H9 (cell line): ENCODE results near the gene NIFK. TPM values are rescaled to one million over a fixed set of nuclear protein-coding genes. Genes with fewer than 3 reads are reported as not detected.

Experiments
- DNase-seq: peaks from one replicate; pipeline ENCODE4 v3.0.0-alpha.2; 2017
- H2AFZ ChIP-seq: one replicate; pipeline ENCODE4 v1.6.1; 2013; ENCODE audit warnings: mild to moderate bottlenecking, low read length, control low read depth, moderate library complexity
- H2AK5ac ChIP-seq: 2 replicates; pipeline ENCODE4 v1.6.1; 2013; ENCODE audit warnings: low read length, control low read depth, mixed read lengths; ENCODE audit not compliant: insufficient read length
- H2BK120ac ChIP-seq: one replicate; pipeline ENCODE4 v1.6.1; 2013; ENCODE audit warnings: low read depth, mild to moderate bottlenecking, low read length, control low read depth, inconsistent platforms; ENCODE audit not compliant: poor library complexity, severe bottlenecking
- H2BK12ac ChIP-seq: 2 replicates; pipeline ENCODE4 v1.6.1; 2013; ENCODE audit warnings: low read length, control low read depth, mixed read lengths, low read depth; ENCODE audit not compliant: insufficient read length
- H2BK15ac ChIP-seq: 2 replicates; pipeline ENCODE4 v1.6.1; 2013; ENCODE audit warnings: low read depth, low read length, control low read depth
- H2BK20ac ChIP-seq: one replicate; pipeline ENCODE4 v1.6.1; 2013; ENCODE audit warnings: low read depth, mild to moderate bottlenecking, low read length, control low read depth, inconsistent platforms; ENCODE audit not compliant: poor library complexity, severe bottlenecking
- H2BK5ac ChIP-seq: 2 replicates; pipeline ENCODE4 v1.6.1; 2013; ENCODE audit warnings: low read length, control low read depth, mixed read lengths; ENCODE audit not compliant: insufficient read length
- H3K14ac ChIP-seq: 2 replicates; pipeline ENCODE4 v1.6.1; 2013; ENCODE audit warnings: low read length, control low read depth; ENCODE audit not compliant: insufficient read depth
- H3K18ac ChIP-seq: 2 replicates; pipeline ENCODE4 v1.6.1; 2013; ENCODE audit warnings: low read depth, mild to moderate bottlenecking, mixed read lengths, low read length, control low read depth; ENCODE audit not compliant: insufficient read length
- H3K23ac ChIP-seq: 2 replicates; pipeline ENCODE4 v1.6.1; 2013; ENCODE audit warnings: low read length, control low read depth, mixed read lengths, low read depth; ENCODE audit not compliant: insufficient read length
- H3K23me2 ChIP-seq: 2 replicates; pipeline ENCODE4 v1.6.1; 2013; ENCODE audit warnings: low read depth, mild to moderate bottlenecking, mixed read lengths, low read length, control low read depth; ENCODE audit not compliant: insufficient read length, poor library complexity, severe bottlenecking
- H3K27ac ChIP-seq: 2 replicates; pipeline ENCODE4 v1.5.1; 2013; ENCODE audit warnings: low read length, control low read depth, mixed read lengths, low read depth; ENCODE audit not compliant: insufficient read length
- H3K27me3 ChIP-seq: 2 replicates; pipeline ENCODE4 v1.6.1; 2013; ENCODE audit warnings: low read length, control low read depth, inconsistent platforms; ENCODE audit not compliant: insufficient read depth
- H3K4ac ChIP-seq: 2 replicates; pipeline ENCODE4 v1.6.1; 2013; ENCODE audit warnings: low read depth, mild to moderate bottlenecking, control low read depth, inconsistent platforms, low read length, moderate library complexity
- H3K4me1 ChIP-seq: 2 replicates; pipeline ENCODE4 v1.6.1; 2013; ENCODE audit warnings: low read length, control low read depth, inconsistent platforms; ENCODE audit not compliant: insufficient read depth
- H3K4me2 ChIP-seq: 2 replicates; pipeline ENCODE4 v1.6.1; 2013; ENCODE audit warnings: low read length, control low read depth, mixed read lengths; ENCODE audit not compliant: insufficient read length, insufficient read depth
- H3K56ac ChIP-seq: 2 replicates; pipeline ENCODE4 v1.6.1; 2013; ENCODE audit warnings: low read depth, mild to moderate bottlenecking, mixed read lengths, low read length, control low read depth; ENCODE audit not compliant: insufficient read length
- H3K79me1 ChIP-seq: 2 replicates; pipeline ENCODE4 v1.6.1; 2013; ENCODE audit warnings: low read depth, mild to moderate bottlenecking, moderate library complexity, low read length, control low read depth, inconsistent platforms; ENCODE audit not compliant: insufficient read depth, poor library complexity, severe bottlenecking
- H3K79me2 ChIP-seq: 2 replicates; pipeline ENCODE4 v1.6.1; 2013; ENCODE audit warnings: low read length, control low read depth, inconsistent platforms; ENCODE audit not compliant: insufficient read depth
- H3K9ac ChIP-seq: 2 replicates; pipeline ENCODE4 v1.6.1; 2013; ENCODE audit warnings: low read length, control low read depth, mixed read lengths; ENCODE audit not compliant: insufficient read length; ENCODE audit errors: extremely low read depth
- H3K9me3 ChIP-seq: one replicate; pipeline ENCODE4 v1.6.1; 2013; ENCODE audit warnings: low read depth, low read length, inconsistent platforms; ENCODE audit not compliant: control insufficient read depth
- H3T11ph ChIP-seq: one replicate; pipeline ENCODE4 v1.6.1; 2013; ENCODE audit warnings: mild to moderate bottlenecking, low read length, control low read depth, inconsistent platforms
- H4K20me1 ChIP-seq: one replicate; pipeline ENCODE4 v1.6.1; 2013; ENCODE audit not compliant: control insufficient read depth, insufficient read length, insufficient read depth
- H4K5ac ChIP-seq: 2 replicates; pipeline ENCODE4 v1.6.1; 2013; ENCODE audit warnings: low read depth, mild to moderate bottlenecking, mixed read lengths, low read length, control low read depth; ENCODE audit not compliant: insufficient read length
- H4K8ac ChIP-seq: replicated peaks from 2 replicates; pipeline ENCODE4 v1.6.1; 2013; ENCODE audit warnings: low read length, control low read depth, mixed read lengths, low read depth; ENCODE audit not compliant: insufficient read length
- H4K91ac ChIP-seq: 2 replicates; pipeline ENCODE4 v1.6.1; 2013; ENCODE audit warnings: low read depth, mild to moderate bottlenecking, moderate library complexity, mixed read lengths, low read length, control low read depth; ENCODE audit not compliant: insufficient read length
- H3K27ac Mint-ChIP-seq, 3 experiments: 2 replicates in 2 of 3; 3 replicates in 1 of 3; pipeline ENCODE4 v1.8.0; 2020 to 2021; ENCODE audit warnings: mixed read lengths in 3 of 3, mild to moderate bottlenecking in 1 of 3, moderate library complexity in 1 of 3
- H3K27me3 Mint-ChIP-seq: 2 replicates; pipeline ENCODE4 v1.8.0; 2021; ENCODE audit warnings: low read depth, mild to moderate bottlenecking, moderate library complexity, mixed read lengths
- H3K36me3 Mint-ChIP-seq, 3 experiments: 2 replicates in 2 of 3; 3 replicates in 1 of 3; pipeline ENCODE4 v1.8.0; 2020 to 2021; ENCODE audit warnings: low read depth in 3 of 3, mixed read lengths in 3 of 3; ENCODE audit not compliant: insufficient read depth in 1 of 3
- H3K4me1 Mint-ChIP-seq, 2 experiments: 2 replicates each; pipeline ENCODE4 v1.8.0; 2020; ENCODE audit warnings: mixed read lengths in 2 of 2
- H3K4me3 Mint-ChIP-seq, 2 experiments: 2 replicates in 1 of 2; 3 replicates in 1 of 2; pipeline ENCODE4 v1.8.0; 2020 to 2021; ENCODE audit warnings: mild to moderate bottlenecking in 2 of 2, mixed read lengths in 2 of 2, moderate library complexity in 1 of 2
- H3K9me3 Mint-ChIP-seq, 2 experiments: 2 replicates in 1 of 2; 3 replicates in 1 of 2; pipeline ENCODE4 v1.8.0; 2020; ENCODE audit warnings: mild to moderate bottlenecking in 2 of 2, mixed read lengths in 2 of 2, moderate library complexity in 1 of 2
- WGBS: extraction: QIAGEN DNeasy Blood & Tissue Kit; methylation state at CpG from one replicate; pipeline ENCODE4 v1.1.7; 2013; ENCODE audit warnings: missing lambda C conversion rate, low lambda C conversion rate, mixed read lengths; ENCODE audit not compliant: insufficient read length; ENCODE audit errors: extremely low coverage; 5-methylcytosine and 5-hydroxymethylcytosine counted together
- total RNA-seq: library from RNA; stranded (reverse); gene quantifications from 2 replicates; pipeline ENCODE4 v1.2.1, GENCODE V29; 2021
- TF ChIP-seq, protein P1 (sequence below): fragments of 200-600 bp; sonication (generic); conservative IDR thresholded peaks from 3 replicates; pipeline ENCODE4 v1.8.0; 2021; ENCODE audit warnings: antibody characterized with exemption, mild to moderate bottlenecking

Gene NIFK
- total RNA-seq, 1 experiment from 2014 or later, result 180 TPM

DNA sequence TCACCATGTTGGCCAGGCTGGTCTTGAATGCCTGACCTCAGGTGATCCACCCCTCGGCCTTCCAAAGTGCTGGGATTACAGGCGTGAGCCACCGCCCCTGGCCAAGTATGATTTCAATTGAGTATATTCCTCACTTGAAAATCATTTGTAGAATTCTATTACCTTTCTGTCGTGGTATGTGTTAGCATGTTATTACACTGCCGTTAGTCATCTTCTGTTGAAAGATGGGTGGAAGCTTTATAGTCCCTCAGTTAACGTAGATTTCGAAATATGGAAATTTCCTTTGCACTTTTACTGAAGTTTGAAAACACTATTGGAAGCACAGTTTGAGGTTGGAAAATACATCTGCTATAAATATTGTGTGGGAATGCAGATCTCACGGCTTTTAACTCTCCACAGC, 14.7 kb downstream of the NIFK start:
- Histone ChIP-seq H2BK20ac (no peak overlapping the region), H3K9me3 (no peaks in the 10 kb centered on the region), H4K20me1 (no peaks in the 10 kb centered on the region), H3K27me3 (no peaks in the 10 kb centered on the region), H2BK120ac (no peak overlapping the region), H3K18ac (no peak overlapping the region), H2BK15ac (no peak overlapping the region), H3T11ph (no peak overlapping the region), H4K91ac (no peak overlapping the region), H3K14ac (no peak overlapping the region), H4K5ac (no peak overlapping the region), H3K27ac (no peak overlapping the region), H3K56ac (no peak overlapping the region), H3K4me2 (no peak overlapping the region), H3K79me2 (no peaks in the 10 kb centered on the region), H3K4ac (no peak overlapping the region), H2AK5ac (no peak overlapping the region), H2BK12ac (no peak overlapping the region), H3K23me2 (no peaks in the 10 kb centered on the region), H3K9ac (no peak overlapping the region), H3K79me1 (no peaks in the 10 kb centered on the region), H3K23ac (no peak overlapping the region), H2AFZ (no peak overlapping the region), H4K8ac (no peak overlapping the region), H2BK5ac (no peak overlapping the region), H3K4me1 (no peaks in the 10 kb centered on the region)
- TF ChIP-seq, protein P1, sequence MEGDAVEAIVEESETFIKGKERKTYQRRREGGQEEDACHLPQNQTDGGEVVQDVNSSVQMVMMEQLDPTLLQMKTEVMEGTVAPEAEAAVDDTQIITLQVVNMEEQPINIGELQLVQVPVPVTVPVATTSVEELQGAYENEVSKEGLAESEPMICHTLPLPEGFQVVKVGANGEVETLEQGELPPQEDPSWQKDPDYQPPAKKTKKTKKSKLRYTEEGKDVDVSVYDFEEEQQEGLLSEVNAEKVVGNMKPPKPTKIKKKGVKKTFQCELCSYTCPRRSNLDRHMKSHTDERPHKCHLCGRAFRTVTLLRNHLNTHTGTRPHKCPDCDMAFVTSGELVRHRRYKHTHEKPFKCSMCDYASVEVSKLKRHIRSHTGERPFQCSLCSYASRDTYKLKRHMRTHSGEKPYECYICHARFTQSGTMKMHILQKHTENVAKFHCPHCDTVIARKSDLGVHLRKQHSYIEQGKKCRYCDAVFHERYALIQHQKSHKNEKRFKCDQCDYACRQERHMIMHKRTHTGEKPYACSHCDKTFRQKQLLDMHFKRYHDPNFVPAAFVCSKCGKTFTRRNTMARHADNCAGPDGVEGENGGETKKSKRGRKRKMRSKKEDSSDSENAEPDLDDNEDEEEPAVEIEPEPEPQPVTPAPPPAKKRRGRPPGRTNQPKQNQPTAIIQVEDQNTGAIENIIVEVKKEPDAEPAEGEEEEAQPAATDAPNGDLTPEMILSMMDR, result no peak
- WGBS, result no CpG with 5 or more reads among the region's 8 CpGs
- Mint-ChIP-seq H3K9me3 (no peaks in the 10 kb centered on the region), H3K4me1 (no peaks in the 10 kb centered on the region; a peak in 1 of 4 replicates), H3K4me3 (no peak overlapping the region), H3K36me3 (peaks cover 2 to 14% (median 3%) of the 10 kb centered on the region in 3 experiments; a peak in 6 of 7 replicates), H3K27ac (no peak overlapping the region; a peak in 1 of 7 replicates), H3K27me3 (no peaks in the 10 kb centered on the region)
- no peak for DNase-seq
